HFF-Myc (cell line): ENCODE measurements around the gene CDH4.

Experiments
- DNase-seq: peaks from one replicate; pipeline ENCODE4 v3.0.0-alpha.2; 2011; ENCODE audit warnings: low read depth; ENCODE audit errors: extremely low read depth
- H3K4me3 ChIP-seq: replicated peaks from 2 replicates; pipeline ENCODE4 v1.5.1; 2011; ENCODE audit warnings: low read depth, mild to moderate bottlenecking, control low read depth, low read length
- CTCF ChIP-seq: IDR thresholded peaks from 2 replicates; pipeline ENCODE4 v1.5.1; 2012; ENCODE audit warnings: mild to moderate bottlenecking, low read depth, low read length, control low read depth; ENCODE audit errors: missing control alignments

Gene CDH4

GRCh38 chr20:61821735-61822134 is 569.7 kb downstream of the CDH4 start:
- no peak for DNase-seq
- no peak overlapping the region for H3K4me3 ChIP-seq
- TF ChIP-seq CTCF = no peak

- TF ChIP-seq CTCF = no peak
- DNase-seq = no peak
- no peak overlapping the region for H3K4me3 ChIP-seq
Observed at GRCh38 chr20:61822396-61822795, 570.3 kb downstream of the CDH4 start.

GRCh38 chr20:61823242-61823641 is 571.2 kb downstream of the CDH4 start:
- DNase-seq = no peak
- no peak overlapping the region for H3K4me3 ChIP-seq
- no peak for TF ChIP-seq CTCF

GRCh38 chr20:61828891-61829290 is 576.8 kb downstream of the CDH4 start:
- TF ChIP-seq CTCF = no peak
- H3K4me3 ChIP-seq = no peak overlapping the region
- DNase-seq = no peak

GRCh38 chr20:61829526-61829925 is 577.5 kb downstream of the CDH4 start:
- no peak for DNase-seq
- TF ChIP-seq CTCF = no peak
- H3K4me3 ChIP-seq = no peak overlapping the region

GRCh38 chr20:61830241-61830930 is 578.3 kb downstream of the CDH4 start:
- DNase-seq = no peak
- no peak for TF ChIP-seq CTCF
- H3K4me3 ChIP-seq = no peak overlapping the region

- TF ChIP-seq CTCF = no peak
- no peak overlapping the region for H3K4me3 ChIP-seq
- DNase-seq = no peak
Observed at GRCh38 chr20:61830991-61831390, 578.9 kb downstream of the CDH4 start.
